Measurements from ENCODE around the gene MCTP1. TPM values are rescaled to one million over a fixed set of nuclear protein-coding genes. Genes with fewer than 3 reads are reported as not detected.

The MCTP1 gene
- polyA plus RNA-seq, 1 donor (not counting 4 experiments of a cell fraction or from before 2014, with no cell fraction given): 4.9 TPM

- Histone ChIP-seq H3K27ac (ENCODE audit: control insufficient read depth, insufficient read depth, low read length) (no peak overlapping the region), H3K4me3 (ENCODE audit: control insufficient read depth in 2 of 3, extremely low read depth in 1 of 3, insufficient read depth in 2 of 3, low read depth in 1 of 3, low read length in 3 of 3) (no peak overlapping the region), H3K27me3 (ENCODE audit: control insufficient read depth, extremely low read depth, insufficient read depth, low read length) (no peaks in the 10 kb centered on the region), H2AFZ (ENCODE audit: control insufficient read depth, low read length) (no peak overlapping the region), H3K9ac (ENCODE audit: control insufficient read depth, extremely low read depth, insufficient read depth, low read length) (no peak overlapping the region), H3K4me2 (ENCODE audit: control insufficient read depth, extremely low read depth, insufficient read depth, low read depth, low read length) (no peak overlapping the region), H3K36me3 (ENCODE audit: control insufficient read depth in 2 of 2, extremely low read depth in 1 of 2, insufficient read depth in 2 of 2, low read length in 2 of 2) (no peaks in the 10 kb centered on the region), H3K9me1 (ENCODE audit: control insufficient read depth, extremely low read depth, insufficient read depth, low read length) (no peaks in the 10 kb centered on the region), H4K20me1 (ENCODE audit: control insufficient read depth, extremely low read depth, insufficient read depth, low read length) (no peaks in the 10 kb centered on the region), H3K79me2 (ENCODE audit: control insufficient read depth, insufficient read depth, low read length) (no peaks in the 10 kb centered on the region), H3K4me1 (ENCODE audit: control insufficient read depth, extremely low read depth, insufficient read depth, low read length) (no peaks in the 10 kb centered on the region), H3K9me3 (ENCODE audit: control insufficient read depth, low read depth, low read length) (no peaks in the 10 kb centered on the region)
- TF ChIP-seq EZH2 (IDR thresholded peaks at IDR 0.05; ENCODE audit: low read length) (no peak), CTCF (optimal IDR thresholded peaks at IDR 0.05 in 1 of 3, IDR thresholded peaks at IDR 0.05 in 1 of 3, conservative IDR thresholded peaks at IDR 0.05 in 1 of 3; ENCODE audit: extremely low read depth in 1 of 3, insufficient read depth in 2 of 3, low read length in 3 of 3) (no peak)
- no peak for FAIRE-seq
- DNase-seq (ENCODE audit: low read depth, low spot score): no peak
- dilution Hi-C loops (cut with MboI; ENCODE audit: extremely low pct_ligation_motif_present, low sequenced_read_pairs): no loop called here
Observed at GRCh38 chr5:95159603-95160002, 125.3 kb downstream of the MCTP1 start.

- no peaks in the 10 kb centered on the region for H3K36me3 ChIP-seq (ENCODE audit: control insufficient read depth in 2 of 2, extremely low read depth in 1 of 2, insufficient read depth in 2 of 2, low read length in 2 of 2)
- no peaks in the 10 kb centered on the region for H3K9me3 ChIP-seq (ENCODE audit: control insufficient read depth, low read depth, low read length)
- no peak for DNase-seq (ENCODE audit: low read depth, low spot score)
- H3K9ac ChIP-seq (ENCODE audit: control insufficient read depth, extremely low read depth, insufficient read depth, low read length): no peak overlapping the region
- TF ChIP-seq EZH2 (IDR thresholded peaks at IDR 0.05; ENCODE audit: low read length) (no peak), CTCF (optimal IDR thresholded peaks at IDR 0.05 in 1 of 3, IDR thresholded peaks at IDR 0.05 in 1 of 3, conservative IDR thresholded peaks at IDR 0.05 in 1 of 3; ENCODE audit: extremely low read depth in 1 of 3, insufficient read depth in 2 of 3, low read length in 3 of 3) (no peak)
- H4K20me1 ChIP-seq (ENCODE audit: control insufficient read depth, extremely low read depth, insufficient read depth, low read length): no peaks in the 10 kb centered on the region
- H3K4me3 ChIP-seq (ENCODE audit: control insufficient read depth in 2 of 3, extremely low read depth in 1 of 3, insufficient read depth in 2 of 3, low read depth in 1 of 3, low read length in 3 of 3): no peak overlapping the region
- dilution Hi-C loops (cut with MboI; ENCODE audit: extremely low pct_ligation_motif_present, low sequenced_read_pairs): no loop called here
- no peak overlapping the region for H3K27ac ChIP-seq (ENCODE audit: control insufficient read depth, insufficient read depth, low read length)
- no peaks in the 10 kb centered on the region for H3K4me1 ChIP-seq (ENCODE audit: control insufficient read depth, extremely low read depth, insufficient read depth, low read length)
- FAIRE-seq: no peak
- no peak overlapping the region for H2AFZ ChIP-seq (ENCODE audit: control insufficient read depth, low read length)
- H3K4me2 ChIP-seq (ENCODE audit: control insufficient read depth, extremely low read depth, insufficient read depth, low read depth, low read length): no peak overlapping the region
- H3K79me2 ChIP-seq (ENCODE audit: control insufficient read depth, insufficient read depth, low read length): no peaks in the 10 kb centered on the region
- H3K9me1 ChIP-seq (ENCODE audit: control insufficient read depth, extremely low read depth, insufficient read depth, low read length): no peaks in the 10 kb centered on the region
- no peaks in the 10 kb centered on the region for H3K27me3 ChIP-seq (ENCODE audit: control insufficient read depth, extremely low read depth, insufficient read depth, low read length)
Observed at GRCh38 chr5:95155888-95156287, 129.0 kb downstream of the MCTP1 start.
